Panc1 (cell line): Measurements from ENCODE around the gene NOTO.

Experiments used
- REST ChIP-seq, 2 experiments: IDR thresholded peaks; 2 replicates each; pipeline ENCODE4 v1.6.1; 2011 to 2012; ENCODE audit warnings: low read depth in 2 of 2, control low read depth in 1 of 2, low read length in 1 of 2, mild to moderate bottlenecking in 1 of 2, moderate library complexity in 1 of 2; ENCODE audit not compliant: insufficient read depth in 1 of 2
- SIN3A ChIP-seq: IDR thresholded peaks from 2 replicates; pipeline ENCODE4 v1.6.1; 2012; ENCODE audit warnings: low read depth, mild to moderate bottlenecking, low read length, moderate library complexity, borderline replicate concordance; ENCODE audit not compliant: insufficient read depth
- TF ChIP-seq, protein P1 (sequence below): fragments of 450-650 bp; IDR thresholded peaks from 2 replicates; pipeline ENCODE4 v1.5.1; 2017; ENCODE audit warnings: mild to moderate bottlenecking

DNA sequence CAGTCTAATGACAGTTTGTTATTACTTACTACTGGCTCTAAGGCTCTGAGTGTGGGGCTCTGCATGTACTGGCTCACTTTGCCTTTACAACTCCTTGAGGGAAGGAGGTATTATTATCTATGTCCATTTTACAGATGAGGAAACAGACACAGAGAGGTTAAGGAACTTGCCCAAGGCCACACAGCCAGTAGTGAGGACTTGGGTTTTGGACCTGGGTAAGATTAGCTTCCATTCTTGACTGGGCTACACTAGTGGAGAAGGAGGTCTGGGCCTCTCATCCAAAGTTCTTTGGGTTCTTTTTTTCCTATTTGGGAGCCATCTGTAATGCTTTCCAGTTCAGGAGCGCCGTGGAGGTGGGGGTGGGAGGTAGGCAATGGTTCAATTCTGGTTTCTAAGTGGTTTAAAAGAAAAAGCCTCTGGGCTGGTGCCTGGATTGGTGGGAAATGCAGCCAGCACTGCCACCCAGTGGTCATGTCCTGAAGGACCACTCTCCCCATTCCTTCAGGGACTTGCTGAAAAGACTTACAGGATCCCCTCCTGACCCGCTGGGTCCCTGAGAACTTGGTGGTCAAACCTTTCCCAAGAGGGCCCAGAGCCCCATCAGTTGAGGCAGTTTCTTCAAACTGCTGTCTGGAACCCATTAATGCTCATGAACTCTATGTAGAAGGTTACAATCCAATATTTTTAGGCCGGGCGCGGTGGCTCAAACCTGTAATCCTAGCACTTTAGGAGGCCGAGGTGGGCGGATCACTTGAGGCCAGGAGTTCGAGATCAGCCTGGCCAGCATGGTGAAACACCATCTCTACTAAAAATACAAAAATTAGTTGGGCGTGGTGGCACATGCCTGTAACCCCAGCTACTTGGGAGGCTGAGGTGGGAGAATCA is 38.6 kb upstream of the NOTO start:
- TF ChIP-seq, protein P1, sequence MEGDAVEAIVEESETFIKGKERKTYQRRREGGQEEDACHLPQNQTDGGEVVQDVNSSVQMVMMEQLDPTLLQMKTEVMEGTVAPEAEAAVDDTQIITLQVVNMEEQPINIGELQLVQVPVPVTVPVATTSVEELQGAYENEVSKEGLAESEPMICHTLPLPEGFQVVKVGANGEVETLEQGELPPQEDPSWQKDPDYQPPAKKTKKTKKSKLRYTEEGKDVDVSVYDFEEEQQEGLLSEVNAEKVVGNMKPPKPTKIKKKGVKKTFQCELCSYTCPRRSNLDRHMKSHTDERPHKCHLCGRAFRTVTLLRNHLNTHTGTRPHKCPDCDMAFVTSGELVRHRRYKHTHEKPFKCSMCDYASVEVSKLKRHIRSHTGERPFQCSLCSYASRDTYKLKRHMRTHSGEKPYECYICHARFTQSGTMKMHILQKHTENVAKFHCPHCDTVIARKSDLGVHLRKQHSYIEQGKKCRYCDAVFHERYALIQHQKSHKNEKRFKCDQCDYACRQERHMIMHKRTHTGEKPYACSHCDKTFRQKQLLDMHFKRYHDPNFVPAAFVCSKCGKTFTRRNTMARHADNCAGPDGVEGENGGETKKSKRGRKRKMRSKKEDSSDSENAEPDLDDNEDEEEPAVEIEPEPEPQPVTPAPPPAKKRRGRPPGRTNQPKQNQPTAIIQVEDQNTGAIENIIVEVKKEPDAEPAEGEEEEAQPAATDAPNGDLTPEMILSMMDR: peak; percentile 95
- TF ChIP-seq SIN3A (no peak), REST (IDR thresholded peaks at IDR 0.05; ENCODE audit: insufficient read depth in 1 of 2, low read depth in 2 of 2, low read length in 1 of 2) (no peak)
